ENCODE results near the gene OOSP4B. TPM values are rescaled to one million over a fixed set of nuclear protein-coding genes. Genes with fewer than 3 reads are reported as not detected.
"Not testable (repeated sequence)": the region's sequence is repeated elsewhere in the genome, so short reads cannot be mapped to it uniquely, and the experiment has no call there.

The OOSP4B gene
- total RNA-seq, 1 donor from 2014 or later, result not detected

DNA sequence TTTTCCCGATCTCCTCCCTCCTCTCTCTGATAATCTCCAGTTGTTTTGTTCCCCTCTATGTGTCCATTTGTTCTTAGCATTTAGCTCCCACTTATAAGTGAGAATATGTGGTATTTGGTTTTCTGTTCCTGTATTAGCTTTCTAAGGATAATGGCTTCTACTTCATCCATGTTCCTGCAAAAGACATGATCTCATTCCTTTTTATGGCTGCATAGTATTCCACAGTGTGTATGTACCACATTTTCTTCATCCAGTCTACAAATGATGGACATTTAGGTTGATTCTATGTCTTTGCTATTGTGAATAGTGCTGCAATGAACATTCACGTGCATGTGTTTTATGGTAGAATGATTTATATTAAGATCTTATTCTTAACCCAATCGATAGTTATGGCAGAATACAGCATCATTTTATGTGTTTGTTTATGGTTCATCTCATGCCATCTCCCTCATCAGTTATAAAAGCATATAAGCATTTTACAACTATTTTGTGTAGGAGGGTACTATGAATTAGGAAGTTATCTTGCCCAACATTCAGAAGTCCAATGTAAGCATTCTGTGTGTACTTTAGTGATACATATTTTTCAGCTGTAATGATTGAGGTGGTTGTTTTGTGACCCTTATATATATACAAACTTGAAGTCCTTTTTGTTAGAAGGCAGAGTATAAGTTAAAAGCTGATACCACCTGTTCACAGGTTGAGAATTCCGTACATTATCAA is 42.7 kb downstream of the OOSP4B start:
- no peak for DNase-seq (ENCODE audit: low spot score)

DNA sequence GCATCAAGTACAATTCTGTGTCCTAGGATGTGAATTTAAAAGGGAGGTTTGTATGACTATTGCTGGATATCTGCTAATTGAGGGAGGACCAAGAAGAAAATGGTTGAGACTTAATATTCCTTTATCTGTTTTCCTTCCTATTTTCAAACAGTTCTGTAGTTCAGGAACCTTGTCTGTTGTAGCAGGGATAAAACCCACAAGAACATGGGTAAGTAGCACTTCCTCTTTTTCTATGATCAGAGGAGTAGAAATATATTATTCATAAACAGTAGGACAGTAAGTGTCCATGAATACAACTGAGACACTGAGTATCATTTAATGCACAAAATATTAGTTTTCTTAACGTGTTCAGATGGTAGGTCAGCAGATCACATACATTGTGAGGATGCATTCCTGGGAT is 47.1 kb downstream of the OOSP4B start:
- no peak for DNase-seq (ENCODE audit: low spot score)

DNA sequence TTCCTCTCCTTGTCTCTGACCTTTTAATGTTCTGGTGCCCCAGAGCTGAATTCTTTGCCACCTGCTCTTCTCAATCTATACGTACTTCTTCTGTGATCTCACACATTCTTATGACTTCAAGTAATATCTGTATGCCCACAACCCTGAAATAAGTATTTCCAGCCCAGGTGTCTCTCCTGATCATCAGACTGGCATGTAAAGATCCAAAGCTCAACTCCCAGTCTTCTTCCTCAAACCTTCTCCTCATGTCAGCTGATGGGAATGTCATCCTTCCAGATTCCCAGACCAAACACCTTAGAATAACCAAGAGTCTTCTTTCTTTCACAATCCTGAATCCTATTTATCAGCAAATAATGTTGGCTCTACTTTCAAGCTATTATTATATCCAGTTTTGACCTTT is 48.8 kb downstream of the OOSP4B start:
- DNase-seq (ENCODE audit: low spot score), result no peak

GRCh38 chr11:60069450-60069849 is 52.5 kb downstream of the OOSP4B start:
- no peak for DNase-seq (ENCODE audit: low spot score)

- DNase-seq (ENCODE audit: low spot score), result not testable (repeated sequence)
Measured at GRCh38 chr11:60071644-60072043, 54.7 kb downstream of the OOSP4B start.

GRCh38 chr11:60077216-60077817 is 60.3 kb downstream of the OOSP4B start:
- DNase-seq (ENCODE audit: low spot score), result no peak

GRCh38 chr11:60077981-60078380 is 61.0 kb downstream of the OOSP4B start:
- no peak for DNase-seq (ENCODE audit: low spot score)

DNA sequence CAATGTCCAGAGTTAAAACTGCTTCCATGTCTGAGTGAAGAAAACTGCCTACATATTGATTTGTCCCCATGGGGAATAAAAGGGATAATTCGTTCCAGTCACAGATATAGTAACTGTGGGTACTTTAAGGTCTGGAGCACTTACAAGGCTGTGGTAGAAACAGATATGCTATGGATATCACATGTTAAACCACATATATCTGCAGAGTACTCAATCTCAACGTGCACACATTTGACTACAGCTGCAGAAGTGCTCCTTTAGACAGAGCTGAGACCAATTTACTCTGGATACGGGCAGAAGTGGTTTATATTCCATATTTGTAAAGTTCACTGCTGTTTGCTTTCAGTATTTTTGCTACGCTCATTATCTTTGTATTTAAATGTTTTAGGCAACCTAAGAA is 61.8 kb downstream of the OOSP4B start:
- DNase-seq (ENCODE audit: low spot score), result no peak

- DNase-seq (ENCODE audit: low spot score), result no peak
Measured at GRCh38 chr11:60080535-60080934, 63.6 kb downstream of the OOSP4B start.

Other genes with a start within 250 kb of the OOSP4B start
- 36.6 TPM for gene MRPL16, start 206.4 kb upstream of the OOSP4B start, total RNA-seq (ENCODE audit: insufficient read depth, low replicate concordance)
- gene CBLIF, start 171.7 kb upstream of the OOSP4B start, total RNA-seq (ENCODE audit: insufficient read depth, low replicate concordance), result not detected
- gene TCN1, start 150.7 kb upstream of the OOSP4B start, total RNA-seq (ENCODE audit: insufficient read depth, low replicate concordance), result 2.2 TPM
- gene OOSP3, start 138.4 kb upstream of the OOSP4B start, total RNA-seq (ENCODE audit: insufficient read depth, low replicate concordance), result not detected
- gene OOSP1, start 78.7 kb upstream of the OOSP4B start, total RNA-seq (ENCODE audit: insufficient read depth, low replicate concordance), result not detected
- gene OOSP4A, start 53.1 kb upstream of the OOSP4B start, total RNA-seq (ENCODE audit: insufficient read depth, low replicate concordance), result not detected
- 3.4 TPM for gene OOSP2, start 23.2 kb downstream of the OOSP4B start, total RNA-seq (ENCODE audit: insufficient read depth, low replicate concordance)
- gene MS4A3, start 39.5 kb downstream of the OOSP4B start, total RNA-seq (ENCODE audit: insufficient read depth, low replicate concordance), result 7.2 TPM
- 7.0 TPM for gene MS4A2, start 71.5 kb downstream of the OOSP4B start, total RNA-seq (ENCODE audit: insufficient read depth, low replicate concordance)
- gene MS4A6A, start 165.9 kb downstream of the OOSP4B start, total RNA-seq (ENCODE audit: insufficient read depth, low replicate concordance), result 41.7 TPM
- gene MS4A4E, start 226.0 kb downstream of the OOSP4B start, total RNA-seq (ENCODE audit: insufficient read depth, low replicate concordance), result not detected